ENCODE data around the gene AP3S2.

DNA sequence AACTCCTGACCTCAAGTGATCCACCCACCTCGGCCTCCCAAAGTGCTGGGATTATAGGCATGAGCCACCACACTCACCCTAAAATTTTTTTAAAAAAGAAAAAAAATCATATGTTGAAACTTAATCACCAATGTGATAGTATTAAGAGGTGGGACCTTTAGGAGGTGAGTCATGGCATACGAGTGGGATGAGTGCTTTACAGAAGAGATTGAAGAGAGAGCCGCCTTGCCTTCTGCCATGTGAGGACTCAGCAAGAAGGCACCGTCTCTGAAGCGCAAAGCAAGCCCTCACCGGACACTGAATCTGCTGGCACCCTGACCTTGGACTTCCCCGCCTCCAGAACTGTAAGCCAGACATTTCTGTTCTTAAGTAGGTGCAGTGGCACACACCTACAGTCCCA, 13.5 kb upstream of the AP3S2 start:
- TF ChIP-seq, protein P1, sequence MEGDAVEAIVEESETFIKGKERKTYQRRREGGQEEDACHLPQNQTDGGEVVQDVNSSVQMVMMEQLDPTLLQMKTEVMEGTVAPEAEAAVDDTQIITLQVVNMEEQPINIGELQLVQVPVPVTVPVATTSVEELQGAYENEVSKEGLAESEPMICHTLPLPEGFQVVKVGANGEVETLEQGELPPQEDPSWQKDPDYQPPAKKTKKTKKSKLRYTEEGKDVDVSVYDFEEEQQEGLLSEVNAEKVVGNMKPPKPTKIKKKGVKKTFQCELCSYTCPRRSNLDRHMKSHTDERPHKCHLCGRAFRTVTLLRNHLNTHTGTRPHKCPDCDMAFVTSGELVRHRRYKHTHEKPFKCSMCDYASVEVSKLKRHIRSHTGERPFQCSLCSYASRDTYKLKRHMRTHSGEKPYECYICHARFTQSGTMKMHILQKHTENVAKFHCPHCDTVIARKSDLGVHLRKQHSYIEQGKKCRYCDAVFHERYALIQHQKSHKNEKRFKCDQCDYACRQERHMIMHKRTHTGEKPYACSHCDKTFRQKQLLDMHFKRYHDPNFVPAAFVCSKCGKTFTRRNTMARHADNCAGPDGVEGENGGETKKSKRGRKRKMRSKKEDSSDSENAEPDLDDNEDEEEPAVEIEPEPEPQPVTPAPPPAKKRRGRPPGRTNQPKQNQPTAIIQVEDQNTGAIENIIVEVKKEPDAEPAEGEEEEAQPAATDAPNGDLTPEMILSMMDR (IDR thresholded peaks at IDR 0.05): no peak
- no peak for TF ChIP-seq EP300 (IDR thresholded peaks at IDR 0.05)
- TF ChIP-seq POLR2AphosphoS5 (IDR thresholded peaks at IDR 0.05): no peak
- no peak for TF ChIP-seq POLR2A (IDR thresholded peaks at IDR 0.05)
